ENCODE measurements around the gene ZCCHC7.

The ZCCHC7 gene

DNA sequence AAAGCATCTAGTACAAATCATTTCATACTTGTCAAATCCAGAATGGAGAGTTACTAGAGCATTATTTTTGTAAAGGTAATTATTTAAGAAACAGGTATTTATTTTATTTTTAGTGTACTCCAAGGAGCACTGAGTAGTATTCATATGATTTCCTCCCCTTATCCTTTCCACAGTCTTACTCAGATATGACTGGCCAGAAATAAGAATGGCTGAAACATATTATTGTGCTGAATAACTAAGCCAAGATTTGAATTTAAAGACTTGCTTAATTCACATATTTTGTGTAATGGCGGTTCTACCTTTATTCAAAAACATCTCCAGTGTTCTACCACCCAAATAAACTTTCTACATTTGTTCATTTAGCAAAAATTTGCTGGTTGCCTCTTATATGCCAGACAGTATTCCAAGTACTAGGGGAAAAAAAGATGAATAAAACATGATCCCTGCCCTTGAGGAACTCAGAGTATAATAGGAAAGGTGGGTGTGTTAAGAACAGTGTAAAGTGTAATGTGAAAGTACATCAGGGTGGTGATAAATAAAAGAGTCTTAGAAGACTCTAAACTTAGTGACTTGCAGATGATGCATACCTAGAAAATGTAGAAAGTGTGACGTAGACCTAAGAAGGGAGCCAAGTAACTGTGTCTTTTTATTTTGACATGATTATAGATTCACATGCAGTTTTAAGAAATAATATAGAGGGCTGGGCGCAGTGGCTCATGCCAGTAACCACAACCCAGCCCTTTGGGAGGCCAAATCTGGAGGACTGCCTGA is 191.7 kb downstream of the ZCCHC7 start:
- no peak for DNase-seq (ENCODE audit: extremely low read depth, low read depth)
- TF ChIP-seq, protein P1, sequence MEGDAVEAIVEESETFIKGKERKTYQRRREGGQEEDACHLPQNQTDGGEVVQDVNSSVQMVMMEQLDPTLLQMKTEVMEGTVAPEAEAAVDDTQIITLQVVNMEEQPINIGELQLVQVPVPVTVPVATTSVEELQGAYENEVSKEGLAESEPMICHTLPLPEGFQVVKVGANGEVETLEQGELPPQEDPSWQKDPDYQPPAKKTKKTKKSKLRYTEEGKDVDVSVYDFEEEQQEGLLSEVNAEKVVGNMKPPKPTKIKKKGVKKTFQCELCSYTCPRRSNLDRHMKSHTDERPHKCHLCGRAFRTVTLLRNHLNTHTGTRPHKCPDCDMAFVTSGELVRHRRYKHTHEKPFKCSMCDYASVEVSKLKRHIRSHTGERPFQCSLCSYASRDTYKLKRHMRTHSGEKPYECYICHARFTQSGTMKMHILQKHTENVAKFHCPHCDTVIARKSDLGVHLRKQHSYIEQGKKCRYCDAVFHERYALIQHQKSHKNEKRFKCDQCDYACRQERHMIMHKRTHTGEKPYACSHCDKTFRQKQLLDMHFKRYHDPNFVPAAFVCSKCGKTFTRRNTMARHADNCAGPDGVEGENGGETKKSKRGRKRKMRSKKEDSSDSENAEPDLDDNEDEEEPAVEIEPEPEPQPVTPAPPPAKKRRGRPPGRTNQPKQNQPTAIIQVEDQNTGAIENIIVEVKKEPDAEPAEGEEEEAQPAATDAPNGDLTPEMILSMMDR (IDR thresholded peaks at IDR 0.05; ENCODE audit: low read depth, low read length): no peak

DNA sequence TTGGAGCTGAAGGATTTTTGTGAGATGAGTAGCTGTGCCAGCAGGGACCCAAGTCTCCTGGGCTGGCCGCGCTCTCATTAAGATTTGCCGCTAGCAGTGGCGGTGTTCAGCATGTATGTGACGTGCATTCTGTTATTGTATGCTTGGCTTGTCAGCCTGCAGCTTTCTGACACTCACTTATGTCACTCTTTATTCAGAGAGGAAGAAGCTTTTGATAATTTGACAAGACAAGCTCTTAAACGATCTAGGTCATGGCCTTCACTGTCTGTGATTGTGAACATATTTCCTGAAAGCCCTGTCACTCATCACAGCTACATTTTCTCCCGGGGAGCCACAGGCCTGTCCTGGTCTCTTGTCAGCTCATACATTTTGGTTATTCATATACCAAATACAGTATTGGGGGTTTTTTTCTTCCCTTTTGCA is 203.9 kb downstream of the ZCCHC7 start:
- DNase-seq (ENCODE audit: extremely low read depth, low read depth): no peak
- TF ChIP-seq, protein P1 (IDR thresholded peaks at IDR 0.05; ENCODE audit: low read depth, low read length): no peak

DNA sequence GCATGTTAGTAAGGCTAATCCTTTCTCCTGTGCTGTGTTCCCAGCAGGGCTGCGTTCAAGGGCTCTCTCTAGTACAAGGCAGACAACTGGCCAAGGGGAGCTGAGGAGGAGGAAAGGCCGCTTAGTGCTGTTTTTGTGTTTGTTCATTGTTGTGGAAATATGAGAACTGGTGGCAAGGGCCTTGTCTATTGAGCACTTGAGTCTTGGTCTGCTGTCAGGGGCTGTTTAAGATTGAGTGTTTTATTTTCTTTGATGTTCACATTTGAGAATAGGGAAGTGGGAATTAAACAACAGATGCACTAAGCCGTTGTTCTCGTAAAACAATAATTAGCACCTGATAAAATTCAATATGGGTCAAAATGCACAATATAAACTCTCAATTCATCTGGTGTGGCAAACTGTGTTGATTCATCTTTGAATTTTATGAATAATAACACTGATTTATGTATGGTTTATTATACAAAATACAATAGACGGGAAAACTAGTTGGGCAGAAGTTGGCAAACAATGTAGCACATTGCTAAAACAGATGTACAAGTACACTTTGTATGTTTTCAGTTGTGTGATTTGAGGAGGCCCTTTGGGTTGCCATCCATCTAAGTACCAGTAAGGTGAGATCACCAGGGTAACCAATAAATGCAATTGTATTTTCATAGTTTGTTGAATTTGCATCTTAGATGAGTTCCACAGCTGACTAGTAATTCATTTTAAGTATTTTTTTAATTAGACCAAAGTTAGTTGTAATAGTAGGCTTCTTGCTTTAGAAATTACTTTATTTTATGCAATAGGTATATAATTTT is 204.5 kb downstream of the ZCCHC7 start:
- TF ChIP-seq, protein P1 (IDR thresholded peaks at IDR 0.05; ENCODE audit: low read depth, low read length): no peak
- DNase-seq (ENCODE audit: extremely low read depth, low read depth): no peak

DNA sequence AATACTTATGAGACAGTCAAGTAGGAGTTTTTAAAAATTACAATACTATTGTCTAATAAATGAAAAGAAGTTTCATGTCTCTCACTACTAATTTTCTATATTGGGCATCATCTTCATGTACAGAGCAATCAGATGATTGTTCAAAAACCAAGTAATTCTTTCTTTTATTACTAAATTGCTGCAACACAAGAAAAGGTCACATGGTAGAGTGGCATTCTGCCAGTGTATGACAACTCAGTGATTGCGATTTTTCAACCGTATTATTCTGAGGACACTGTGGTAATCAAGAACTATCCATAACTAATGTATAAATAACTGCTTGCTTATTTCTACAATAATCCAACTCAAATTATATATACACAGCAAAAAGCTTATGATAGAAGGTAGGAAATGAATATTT is 205.4 kb downstream of the ZCCHC7 start:
- TF ChIP-seq, protein P1 (IDR thresholded peaks at IDR 0.05; ENCODE audit: low read depth, low read length): no peak
- DNase-seq (ENCODE audit: extremely low read depth, low read depth): no peak

DNA sequence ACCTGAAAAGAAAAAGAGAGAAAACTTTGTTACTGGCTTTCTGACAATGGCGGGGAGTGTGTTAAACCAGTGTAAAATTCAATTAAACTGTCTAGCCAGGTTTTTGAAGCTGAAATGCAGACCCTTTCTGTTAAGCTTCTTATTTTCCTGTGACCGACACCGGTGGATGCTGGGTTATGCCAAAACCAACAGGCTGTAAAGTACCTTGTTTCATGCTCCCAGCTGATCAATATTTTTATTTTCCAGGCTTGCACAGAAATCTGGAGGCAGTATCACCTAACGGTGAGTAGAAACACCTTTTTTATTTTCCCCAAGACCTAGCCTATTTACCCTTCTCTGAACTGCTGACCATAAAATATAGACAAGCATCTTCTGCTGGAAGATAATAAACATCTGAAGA is 207.2 kb downstream of the ZCCHC7 start:
- TF ChIP-seq, protein P1 (IDR thresholded peaks at IDR 0.05; ENCODE audit: low read depth, low read length): no peak
- DNase-seq (ENCODE audit: extremely low read depth, low read depth): no peak

DNA sequence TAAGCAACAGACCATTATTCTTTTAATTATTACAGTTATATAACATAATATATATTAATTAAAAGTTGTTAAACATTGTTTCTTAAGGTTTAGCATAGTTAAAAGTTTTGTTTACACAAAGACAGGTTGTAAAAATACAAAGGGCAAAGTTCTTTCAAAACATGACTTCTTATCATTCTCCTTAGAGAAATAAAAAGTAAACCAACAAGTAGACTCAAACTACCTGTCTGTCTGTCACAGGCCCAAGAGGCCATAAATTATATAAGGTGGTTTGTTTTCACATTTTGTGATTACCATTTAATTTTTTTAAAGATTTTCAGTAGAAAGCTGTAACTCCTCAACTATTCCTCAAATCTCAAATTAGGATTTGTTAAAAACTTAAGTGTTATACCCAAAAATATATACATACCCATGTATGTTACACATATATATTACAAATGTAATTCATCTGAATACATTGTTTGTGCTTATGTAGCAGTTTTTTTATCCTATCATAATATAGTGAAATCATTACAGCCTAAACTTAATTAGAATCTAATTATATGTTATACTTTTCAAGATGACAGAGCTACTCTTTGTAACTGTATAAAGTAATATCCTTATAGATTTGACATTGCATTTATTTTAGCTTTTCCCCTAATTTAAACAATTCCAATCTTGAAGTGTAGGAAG is 208.3 kb downstream of the ZCCHC7 start:
- TF ChIP-seq, protein P1 (IDR thresholded peaks at IDR 0.05; ENCODE audit: low read depth, low read length): no peak

More for the DNA sequence above, 208.3 kb downstream of the ZCCHC7 start:
- no peak for DNase-seq (ENCODE audit: extremely low read depth, low read depth)
